Common myeloid progenitor, CD34-positive (primary cell): ENCODE results near the gene VAV3.
A peak's percentile ranks its signal among the peaks of the same experiment; 100 is the strongest.

Experiments used
- CTCF ChIA-PET: fragments of 350-600 bp; sonication (Branson Sonifier 250); formaldehyde crosslinking; loops from one replicate; lab custom pipeline; 2021; ENCODE audit warnings: antibody characterized with exemption; lab: Charles Lee
- POLR2A ChIA-PET: fragments of 350-600 bp; sonication (Branson Sonifier 250); formaldehyde crosslinking; loops from one replicate; lab custom pipeline; 2021; ENCODE audit warnings: antibody characterized with exemption; lab: Charles Lee
- DNase-seq, 3 donors: peaks; one replicate each; pipeline versions ENCODE4 v3.0.0 to v3.0.0-alpha.2; 2013
- H3K27ac ChIP-seq, 2 experiments: 1 replicate in 1 of 2; 2 replicates in 1 of 2; pipeline ENCODE4 v1.7.0; 2013; ENCODE audit warnings: inconsistent platforms in 2 of 2, low read length in 2 of 2, mild to moderate bottlenecking in 2 of 2, low read depth in 1 of 2, moderate library complexity in 1 of 2; ENCODE audit not compliant: severe bottlenecking in 2 of 2, insufficient read depth in 1 of 2, poor library complexity in 1 of 2
- H3K27me3 ChIP-seq, 5 experiments: replicated peaks in 2 of 5; 1 replicate in 3 of 5; 2 replicates in 2 of 5; pipeline versions ENCODE4 v1.6.1 to v1.7.0; 2013; ENCODE audit warnings: low read length in 4 of 5, mild to moderate bottlenecking in 2 of 5, moderate library complexity in 2 of 5, inconsistent platforms in 1 of 5; ENCODE audit not compliant: insufficient read depth in 5 of 5, control insufficient read depth in 4 of 5
- H3K36me3 ChIP-seq, 4 experiments: 1 replicate in 2 of 4; 2 replicates in 2 of 4; pipeline versions ENCODE4 v1.6.1 to v1.7.0; 2013; ENCODE audit warnings: low read length in 3 of 4, control low read depth in 1 of 4, mild to moderate bottlenecking in 1 of 4; ENCODE audit not compliant: control insufficient read depth in 4 of 4, insufficient read depth in 4 of 4
- H3K4me1 ChIP-seq, 4 experiments: 1 replicate in 3 of 4; 2 replicates in 1 of 4; pipeline versions ENCODE4 v1.6.1 to v1.7.1; 2013; ENCODE audit warnings: low read length in 3 of 4, mild to moderate bottlenecking in 3 of 4, control low read depth in 1 of 4, inconsistent platforms in 1 of 4, moderate library complexity in 1 of 4; ENCODE audit not compliant: control insufficient read depth in 4 of 4, insufficient read depth in 4 of 4; ENCODE audit errors: control extremely low read depth in 1 of 4
- H3K4me3 ChIP-seq, 7 experiments: 1 replicate in 4 of 7; 2 replicates in 3 of 7; pipeline versions ENCODE4 v1.5.1 to v1.7.0; 2013; ENCODE audit warnings: mild to moderate bottlenecking in 7 of 7, low read length in 6 of 7, moderate library complexity in 6 of 7, inconsistent platforms in 2 of 7, low read depth in 2 of 7, control low read depth in 1 of 7; ENCODE audit not compliant: insufficient read depth in 4 of 7, control insufficient read depth in 1 of 7; ENCODE audit errors: extremely low read depth in 1 of 7
- H3K9me3 ChIP-seq, 5 experiments: 1 replicate in 4 of 5; 2 replicates in 1 of 5; pipeline versions ENCODE4 v1.6.1 to v1.7.1; 2013; ENCODE audit warnings: low read length in 4 of 5, mild to moderate bottlenecking in 2 of 5, inconsistent platforms in 1 of 5, low read depth in 1 of 5, moderate library complexity in 1 of 5; ENCODE audit not compliant: control insufficient read depth in 4 of 5, insufficient read depth in 2 of 5; ENCODE audit errors: control extremely low read depth in 1 of 5
- WGBS: methylation state at CpG from one replicate; pipeline ENCODE4 v1.1.5; 2013; ENCODE audit not compliant: insufficient coverage; 5-methylcytosine and 5-hydroxymethylcytosine counted together

The VAV3 gene

GRCh38 chr1:107804741-107805140 lies 160.2 kb downstream of the VAV3 start:
- ChIA-PET POLR2A (no interaction called here), CTCF (interaction anchor here (1.0 to 1.1 kb wide), 2 partner anchors 13 to 321 kb away, joined by 3 to 5 read pairs; no protein-coding TSS in a partner anchor)

GRCh38 chr1:107804134-107804533 lies 160.8 kb downstream of the VAV3 start:
- H3K4me3 ChIP-seq, result peak overlapping the region in 2 of 7 experiments; percentile 20 to 42
- peaks cover 12 to 59% (median 29%) of the 10 kb centered on the region in 4 experiments for H3K4me1 ChIP-seq
- peaks cover 0 to 7% (median 0%) of the 10 kb centered on the region in 5 experiments for H3K9me3 ChIP-seq
- ChIA-PET POLR2A (no interaction called here), CTCF (no interaction called here)
- peaks cover 0 to 6% (median 0%) of the 10 kb centered on the region in 4 experiments for H3K36me3 ChIP-seq
- no CpG with 5 or more reads among the region's 1 CpG for WGBS
- DNase-seq, result peak; percentile 30 to 77 (median 64)
- H3K27ac ChIP-seq, result peak overlapping the region in 1 of 2 experiments; percentile 32
- no peaks in the 10 kb centered on the region for H3K27me3 ChIP-seq

More at GRCh38 chr1:107804741-107805140, 160.2 kb downstream of the VAV3 start:
- H3K27me3 ChIP-seq, result no peaks in the 10 kb centered on the region
- peak overlapping the region in 1 of 2 experiments; percentile 32 for H3K27ac ChIP-seq
- peaks cover 12 to 64% (median 30%) of the 10 kb centered on the region in 4 experiments for H3K4me1 ChIP-seq
- H3K4me3 ChIP-seq, result peak overlapping the region in 1 of 7 experiments; percentile 42
- H3K36me3 ChIP-seq, result peaks cover 0 to 6% (median 0%) of the 10 kb centered on the region in 4 experiments
- WGBS, result 100% methylated on average over 1 of the region's 1 CpG
- peak in 2 of 3 donors; percentile 56 to 66 for DNase-seq
- H3K9me3 ChIP-seq, result peaks cover 0 to 7% (median 0%) of the 10 kb centered on the region in 5 experiments

GRCh38 chr1:107803579-107803978 lies 161.4 kb downstream of the VAV3 start:
- H3K27me3 ChIP-seq, result no peaks in the 10 kb centered on the region
- peak in 1 of 3 donors; percentile 36 for DNase-seq
- peaks cover 12 to 57% (median 29%) of the 10 kb centered on the region in 4 experiments for H3K4me1 ChIP-seq
- peak overlapping the region in 1 of 2 experiments; percentile 32 for H3K27ac ChIP-seq
- POLR2A ChIA-PET, result no interaction called here
- H3K4me3 ChIP-seq, result no peak overlapping the region
- peaks cover 0 to 7% (median 0%) of the 10 kb centered on the region in 5 experiments for H3K9me3 ChIP-seq
- 0% methylated on average over 1 of the region's 1 CpG for WGBS
- peaks cover 0 to 6% (median 0%) of the 10 kb centered on the region in 4 experiments for H3K36me3 ChIP-seq
- CTCF ChIA-PET, result no interaction called here

- Histone ChIP-seq H3K27me3 (no peaks in the 10 kb centered on the region), H3K4me1 (peaks cover 10 to 48% (median 28%) of the 10 kb centered on the region in 4 experiments), H3K4me3 (no peak overlapping the region), H3K36me3 (peaks cover 0 to 6% (median 0%) of the 10 kb centered on the region in 4 experiments), H3K9me3 (peaks cover 0 to 7% (median 0%) of the 10 kb centered on the region in 5 experiments), H3K27ac (no peak overlapping the region)
- CTCF ChIA-PET, result no interaction called here
- no CpG with 5 or more reads among the region's 1 CpG for WGBS
- POLR2A ChIA-PET, result no interaction called here
- no peak for DNase-seq
Measured at GRCh38 chr1:107802654-107803053, 162.3 kb downstream of the VAV3 start.

- no peak overlapping the region for H3K27ac ChIP-seq
- DNase-seq, result peak in 2 of 3 donors; percentile 62 to 80
- peaks cover 0 to 3% (median 0%) of the 10 kb centered on the region in 5 experiments for H3K9me3 ChIP-seq
- CTCF ChIA-PET, result interaction anchor here (0.7 to 4.0 kb wide), 6 partner anchors 9 to 329 kb away, joined by 3 to 13 read pairs (median 4); no protein-coding TSS in a partner anchor
- H3K4me3 ChIP-seq, result no peak overlapping the region
- peaks cover 3 to 28% (median 14%) of the 10 kb centered on the region in 4 experiments for H3K4me1 ChIP-seq
- H3K27me3 ChIP-seq, result no peaks in the 10 kb centered on the region
- POLR2A ChIA-PET, result interaction anchor here (0.6 kb wide), 1 partner anchor 375 kb away, joined by 4 read pairs; no protein-coding TSS in a partner anchor
- peaks cover 0 to 5% (median 2%) of the 10 kb centered on the region in 4 experiments for H3K36me3 ChIP-seq
- WGBS, result no CpG with 5 or more reads among the region's 2 CpGs
Measured at GRCh38 chr1:107795994-107796393, 169.0 kb downstream of the VAV3 start.

GRCh38 chr1:107795441-107795840 lies 169.5 kb downstream of the VAV3 start:
- Histone ChIP-seq H3K4me1 (peaks cover 3 to 30% (median 17%) of the 10 kb centered on the region in 4 experiments), H3K27me3 (no peaks in the 10 kb centered on the region), H3K9me3 (no peaks in the 10 kb centered on the region), H3K4me3 (no peak overlapping the region), H3K27ac (no peak overlapping the region), H3K36me3 (peaks cover 0 to 5% (median 2%) of the 10 kb centered on the region in 4 experiments)
- DNase-seq, result no peak
- WGBS, result no CpG with 5 or more reads among the region's 1 CpG
- ChIA-PET CTCF (interaction anchor here (0.7 to 4.0 kb wide), 6 partner anchors 23 to 330 kb away, joined by 3 to 13 read pairs (median 4); no protein-coding TSS in a partner anchor), POLR2A (interaction anchor here (0.6 kb wide), 1 partner anchor 376 kb away, joined by 4 read pairs; no protein-coding TSS in a partner anchor)

- no peak overlapping the region for H3K4me3 ChIP-seq
- H3K27me3 ChIP-seq, result no peaks in the 10 kb centered on the region
- ChIA-PET POLR2A (no interaction called here), CTCF (interaction anchor here (0.6 to 4.0 kb wide), 11 partner anchors 10 to 334 kb away, joined by 3 to 13 read pairs (median 4); no protein-coding TSS in a partner anchor)
- H3K36me3 ChIP-seq, result peaks cover 0 to 5% (median 2%) of the 10 kb centered on the region in 4 experiments
- no peaks in the 10 kb centered on the region for H3K9me3 ChIP-seq
- no peak for DNase-seq
- H3K4me1 ChIP-seq, result peaks cover 7 to 38% (median 25%) of the 10 kb centered on the region in 4 experiments
- H3K27ac ChIP-seq, result no peak overlapping the region
- 40% methylated on average over 1 of the region's 2 CpGs for WGBS
Measured at GRCh38 chr1:107794571-107794970, 170.4 kb downstream of the VAV3 start.
